ENCODE results near the gene ERRFI1.
"Not testable (repeated sequence)": the region's sequence is repeated elsewhere in the genome, so short reads cannot be mapped to it uniquely, and the experiment has no call there.

ERRFI1 gene

GRCh38 chr1:8053878-8054567 is 27.9 kb upstream of the ERRFI1 start:
- DNase-seq (ENCODE audit: low read depth in 2 of 2): no peak
- H3K4me3 ChIP-seq (replicated peaks in 1 of 2; ENCODE audit: low read depth in 2 of 2, low read length in 2 of 2): no peak overlapping the region
- no peak for TF ChIP-seq CTCF (IDR thresholded peaks at IDR 0.05; ENCODE audit: low read depth, low read length)

DNA sequence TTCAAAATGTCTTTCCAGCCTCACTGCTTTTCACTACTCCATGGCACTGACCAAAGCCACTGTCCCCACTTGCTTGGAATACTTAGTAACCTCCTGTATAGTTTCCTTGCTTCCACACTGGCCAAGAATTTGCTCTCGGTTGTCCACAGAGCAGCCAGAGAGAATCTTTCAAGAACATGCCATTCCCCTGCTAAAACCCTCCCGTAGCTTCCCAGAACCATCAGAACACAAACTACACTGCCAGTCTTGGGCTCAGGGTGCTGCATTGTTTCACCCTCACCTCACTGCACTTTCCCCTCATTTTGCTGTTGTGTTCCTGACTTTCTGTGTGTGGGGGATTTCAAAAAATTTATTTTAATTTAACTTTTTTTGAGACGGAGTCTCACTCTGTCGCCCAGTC is 25.5 kb upstream of the ERRFI1 start:
- no peak for TF ChIP-seq CTCF (IDR thresholded peaks at IDR 0.05; ENCODE audit: low read depth, low read length)
- H3K4me3 ChIP-seq (replicated peaks in 1 of 2; ENCODE audit: low read depth in 2 of 2, low read length in 2 of 2): no peak overlapping the region
- no peak for DNase-seq (ENCODE audit: low read depth in 2 of 2)

GRCh38 chr1:8049229-8049628 is 23.1 kb upstream of the ERRFI1 start:
- not testable (repeated sequence) for DNase-seq (ENCODE audit: low read depth in 2 of 2); H3K4me3 ChIP-seq (replicated peaks in 1 of 2; ENCODE audit: low read depth in 2 of 2, low read length in 2 of 2)

DNA sequence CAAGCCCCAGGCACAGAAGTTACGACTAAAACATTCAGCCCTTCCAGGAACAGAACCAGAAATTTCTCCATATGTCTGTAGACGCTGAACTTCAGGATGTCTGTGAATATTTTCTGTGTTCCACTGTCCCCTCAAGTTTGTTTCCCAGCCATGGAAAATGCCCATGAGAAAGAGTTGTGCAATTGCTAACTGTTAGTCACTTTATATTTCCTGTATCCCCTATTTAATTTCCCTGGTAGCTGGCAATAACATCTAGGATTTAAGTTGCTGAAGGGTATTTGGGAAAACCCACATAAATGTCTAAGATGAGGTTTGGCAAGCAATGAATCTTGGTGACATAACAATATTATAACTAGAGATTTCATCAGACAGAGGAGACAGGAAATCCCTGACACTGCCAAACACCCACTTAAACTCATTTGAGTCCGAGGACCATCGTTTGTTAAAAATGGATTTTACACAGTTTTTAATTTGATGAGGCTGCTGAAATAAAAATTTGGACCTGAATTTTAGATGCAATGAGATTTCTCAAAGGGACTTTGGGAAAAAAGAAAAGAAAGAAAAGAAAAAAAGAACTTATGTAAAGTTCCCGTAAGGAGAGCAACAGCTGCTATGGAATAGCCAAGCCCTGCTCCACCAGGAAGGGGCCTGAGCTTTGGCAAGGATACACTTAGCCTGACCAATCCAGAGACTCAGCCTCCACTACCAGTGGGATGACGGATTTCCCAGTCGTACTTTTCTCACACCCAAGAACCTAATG is 21.8 kb upstream of the ERRFI1 start:
- H3K4me3 ChIP-seq (replicated peaks in 1 of 2; ENCODE audit: low read depth in 2 of 2, low read length in 2 of 2): no peak overlapping the region
- TF ChIP-seq CTCF (IDR thresholded peaks at IDR 0.05; ENCODE audit: low read depth, low read length): no peak
- peak; percentile 93 to 95 for DNase-seq (ENCODE audit: low read depth in 2 of 2)

DNA sequence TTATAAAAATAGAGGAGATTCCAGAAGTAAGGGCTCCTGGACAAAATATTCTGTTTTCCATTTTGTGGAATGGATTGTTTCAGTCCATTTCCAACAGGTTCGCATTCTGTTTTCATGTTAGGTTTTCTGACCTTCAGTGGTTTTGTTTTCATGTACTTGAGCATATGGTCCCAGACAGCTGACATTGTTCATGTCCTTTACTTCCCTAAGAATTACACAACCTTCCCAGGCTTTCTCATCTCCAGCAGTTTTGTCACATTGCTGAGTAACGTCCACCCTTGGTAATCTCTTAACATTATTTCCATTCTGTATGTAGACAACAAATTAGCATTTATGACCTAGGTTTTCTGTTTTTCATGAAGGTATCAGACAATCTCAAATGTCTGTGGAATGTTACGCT is 21.0 kb upstream of the ERRFI1 start:
- no peak overlapping the region for H3K4me3 ChIP-seq (replicated peaks in 1 of 2; ENCODE audit: low read depth in 2 of 2, low read length in 2 of 2)
- peak; percentile 71 to 89 for DNase-seq (ENCODE audit: low read depth in 2 of 2)
- TF ChIP-seq CTCF (IDR thresholded peaks at IDR 0.05; ENCODE audit: low read depth, low read length): no peak

DNA sequence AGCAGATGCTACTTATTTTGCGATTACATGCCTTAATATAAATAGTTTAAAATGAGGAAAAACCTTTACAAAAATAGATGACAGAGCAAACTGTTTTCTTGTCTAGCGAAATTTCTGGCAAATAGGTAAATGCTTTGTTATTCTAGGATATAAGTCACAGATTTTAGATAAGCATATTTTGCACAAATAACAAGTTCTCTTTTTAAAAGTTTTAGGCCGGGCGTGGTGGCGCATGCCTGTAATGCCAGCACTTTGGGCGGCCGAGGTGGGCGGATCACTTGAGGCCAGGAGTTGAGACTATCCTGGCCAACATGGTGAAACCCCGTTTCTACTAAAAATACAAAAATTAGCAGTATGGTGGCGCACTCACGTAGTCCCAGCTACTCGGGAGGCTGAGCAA is 20.3 kb upstream of the ERRFI1 start:
- no peak for DNase-seq (ENCODE audit: low read depth in 2 of 2)
- no peak overlapping the region for H3K4me3 ChIP-seq (replicated peaks in 1 of 2; ENCODE audit: low read depth in 2 of 2, low read length in 2 of 2)
- TF ChIP-seq CTCF (IDR thresholded peaks at IDR 0.05; ENCODE audit: low read depth, low read length): no peak

GRCh38 chr1:8043621-8044020 is 17.5 kb upstream of the ERRFI1 start:
- no peak overlapping the region for H3K4me3 ChIP-seq (replicated peaks in 1 of 2; ENCODE audit: low read depth in 2 of 2, low read length in 2 of 2)
- no peak for TF ChIP-seq CTCF (IDR thresholded peaks at IDR 0.05; ENCODE audit: low read depth, low read length)
- DNase-seq (ENCODE audit: low read depth in 2 of 2): no peak
